ENCODE data around the gene RCOR1.

RCOR1 gene

DNA sequence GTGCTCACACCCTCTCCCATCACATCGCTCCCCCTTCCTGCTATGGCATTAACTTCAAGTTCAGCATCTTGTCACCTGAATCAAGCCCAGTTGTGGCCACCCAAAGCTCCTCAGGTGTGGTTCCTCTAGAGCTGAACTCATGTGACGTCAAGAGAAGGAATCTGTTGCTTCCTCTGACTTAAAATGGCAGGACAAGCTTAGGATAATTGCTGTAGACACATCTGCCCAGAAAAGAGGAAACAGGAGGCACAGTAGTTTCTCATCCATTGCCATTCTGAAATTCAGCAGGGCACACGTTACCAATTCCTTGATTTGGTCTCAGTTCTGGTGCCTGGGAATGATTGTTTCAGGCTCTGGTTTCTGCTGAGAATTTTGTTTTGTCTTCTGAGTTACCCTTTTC is 52.1 kb downstream of the RCOR1 start:
- TF ChIP-seq, protein P1, sequence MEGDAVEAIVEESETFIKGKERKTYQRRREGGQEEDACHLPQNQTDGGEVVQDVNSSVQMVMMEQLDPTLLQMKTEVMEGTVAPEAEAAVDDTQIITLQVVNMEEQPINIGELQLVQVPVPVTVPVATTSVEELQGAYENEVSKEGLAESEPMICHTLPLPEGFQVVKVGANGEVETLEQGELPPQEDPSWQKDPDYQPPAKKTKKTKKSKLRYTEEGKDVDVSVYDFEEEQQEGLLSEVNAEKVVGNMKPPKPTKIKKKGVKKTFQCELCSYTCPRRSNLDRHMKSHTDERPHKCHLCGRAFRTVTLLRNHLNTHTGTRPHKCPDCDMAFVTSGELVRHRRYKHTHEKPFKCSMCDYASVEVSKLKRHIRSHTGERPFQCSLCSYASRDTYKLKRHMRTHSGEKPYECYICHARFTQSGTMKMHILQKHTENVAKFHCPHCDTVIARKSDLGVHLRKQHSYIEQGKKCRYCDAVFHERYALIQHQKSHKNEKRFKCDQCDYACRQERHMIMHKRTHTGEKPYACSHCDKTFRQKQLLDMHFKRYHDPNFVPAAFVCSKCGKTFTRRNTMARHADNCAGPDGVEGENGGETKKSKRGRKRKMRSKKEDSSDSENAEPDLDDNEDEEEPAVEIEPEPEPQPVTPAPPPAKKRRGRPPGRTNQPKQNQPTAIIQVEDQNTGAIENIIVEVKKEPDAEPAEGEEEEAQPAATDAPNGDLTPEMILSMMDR (conservative IDR thresholded peaks at IDR 0.05; ENCODE audit: low read depth) = no peak
- CTCF ChIA-PET = no interaction called here
- H3K27ac ChIP-seq = no peak overlapping the region
- no peak for DNase-seq (ENCODE audit: low spot score)
- POLR2A ChIA-PET (ENCODE audit: low non-redundant PET) = no interaction called here

DNA sequence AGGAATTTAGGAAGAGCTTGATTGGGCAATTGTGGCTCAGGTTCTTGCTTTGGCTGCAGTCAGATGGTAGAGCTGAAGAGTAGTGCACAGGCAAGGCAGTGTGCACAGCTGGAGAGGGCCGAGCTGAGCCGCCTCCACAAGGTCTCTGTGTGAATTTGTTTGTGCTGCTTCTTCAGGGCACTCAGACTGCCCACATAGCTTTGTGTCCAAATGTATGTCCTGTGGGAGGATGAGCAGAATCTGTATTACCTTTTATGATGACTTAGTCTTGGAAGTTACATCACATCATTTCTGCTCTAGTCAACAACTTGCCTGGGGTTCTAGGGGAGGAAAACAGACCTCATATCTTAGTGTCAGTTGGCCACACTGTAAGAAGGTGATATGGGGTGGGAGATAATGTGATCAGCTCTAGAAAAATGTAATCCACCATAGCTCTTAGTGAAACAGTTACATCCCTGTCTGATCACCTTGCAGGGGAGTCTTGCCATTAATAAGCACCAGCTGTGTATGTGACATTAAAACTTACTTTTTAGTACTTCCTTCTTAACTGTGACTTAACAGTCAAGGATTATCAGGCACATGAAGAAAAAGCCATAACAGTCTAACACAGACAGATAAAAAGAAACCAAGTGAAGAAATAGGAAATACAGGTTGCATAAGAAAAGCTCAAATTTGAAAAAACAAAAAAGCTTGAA is 53.4 kb downstream of the RCOR1 start:
- H3K27ac ChIP-seq = peak overlapping the region; percentile 43
- TF ChIP-seq, protein P1 (conservative IDR thresholded peaks at IDR 0.05; ENCODE audit: low read depth) = no peak
- no peak for DNase-seq (ENCODE audit: low spot score)
- CTCF ChIA-PET = no interaction called here
- POLR2A ChIA-PET (ENCODE audit: low non-redundant PET) = no interaction called here

DNA sequence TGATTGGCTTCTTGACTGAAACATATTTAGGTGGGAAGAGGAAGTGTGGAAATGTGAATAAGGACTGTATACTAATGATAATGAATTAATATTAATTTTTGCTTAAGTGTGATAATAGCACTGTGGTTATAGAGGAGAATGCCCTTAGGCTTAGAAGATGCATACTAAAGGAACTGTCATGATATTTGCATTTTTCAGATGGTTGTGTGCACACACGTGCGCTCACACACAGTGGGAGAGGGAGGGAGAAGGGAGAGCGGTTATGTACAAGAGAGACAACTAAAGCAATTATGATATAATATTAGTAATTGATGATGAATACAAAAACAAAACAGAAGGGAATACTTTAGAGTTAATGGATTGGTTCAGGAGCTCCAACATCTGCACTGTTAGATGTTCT is 54.2 kb downstream of the RCOR1 start:
- DNase-seq (ENCODE audit: low spot score) = no peak
- ChIA-PET CTCF (no interaction called here), POLR2A (ENCODE audit: low non-redundant PET) (no interaction called here)
- TF ChIP-seq, protein P1 (conservative IDR thresholded peaks at IDR 0.05; ENCODE audit: low read depth) = no peak
- H3K27ac ChIP-seq = no peak overlapping the region

DNA sequence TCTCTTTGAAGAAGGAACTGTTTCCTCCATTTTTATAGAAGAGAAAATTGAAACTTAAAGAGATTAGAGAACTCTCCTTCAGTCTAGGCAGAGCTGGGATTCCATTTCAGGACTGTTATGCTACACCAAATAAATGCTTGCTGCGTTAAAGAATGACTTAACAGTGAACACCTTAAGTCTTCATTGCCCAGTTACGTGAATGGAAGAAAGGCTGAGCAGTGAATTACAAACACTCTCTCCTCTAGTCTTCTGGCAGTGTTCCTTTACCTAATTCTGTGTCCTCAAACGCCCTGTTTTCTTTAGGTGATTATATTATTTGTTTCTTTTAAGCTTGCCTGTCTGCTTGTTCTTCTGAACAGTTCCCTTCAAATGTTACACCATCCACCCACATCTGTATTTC is 59.7 kb downstream of the RCOR1 start:
- TF ChIP-seq, protein P1 (conservative IDR thresholded peaks at IDR 0.05; ENCODE audit: low read depth) = no peak
- no peak overlapping the region for H3K27ac ChIP-seq
- CTCF ChIA-PET = no interaction called here
- POLR2A ChIA-PET (ENCODE audit: low non-redundant PET) = no interaction called here
- no peak for DNase-seq (ENCODE audit: low spot score)

DNA sequence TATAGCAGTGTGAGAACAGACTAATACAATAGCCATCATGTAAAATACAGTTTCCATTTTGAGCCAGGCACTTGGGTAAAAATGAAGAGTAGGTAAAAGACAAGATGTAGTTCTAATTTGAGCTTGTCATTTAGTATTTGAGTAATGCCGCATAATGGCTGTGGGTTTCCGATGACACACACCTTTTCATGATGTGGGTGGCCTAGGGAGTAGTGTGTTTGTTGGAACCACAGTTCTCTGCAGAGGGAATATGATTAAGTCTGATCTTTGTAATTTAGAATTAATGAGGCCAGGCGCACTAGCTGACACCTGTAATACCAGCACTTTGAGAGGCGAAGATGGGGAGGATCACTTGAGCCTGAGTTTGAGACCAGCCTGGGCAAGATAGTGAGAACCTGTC is 61.8 kb downstream of the RCOR1 start:
- ChIA-PET POLR2A (ENCODE audit: low non-redundant PET) (no interaction called here), CTCF (no interaction called here)
- TF ChIP-seq, protein P1 (conservative IDR thresholded peaks at IDR 0.05; ENCODE audit: low read depth) = no peak
- DNase-seq (ENCODE audit: low spot score) = peak; percentile 37
- H3K27ac ChIP-seq = no peak overlapping the region

DNA sequence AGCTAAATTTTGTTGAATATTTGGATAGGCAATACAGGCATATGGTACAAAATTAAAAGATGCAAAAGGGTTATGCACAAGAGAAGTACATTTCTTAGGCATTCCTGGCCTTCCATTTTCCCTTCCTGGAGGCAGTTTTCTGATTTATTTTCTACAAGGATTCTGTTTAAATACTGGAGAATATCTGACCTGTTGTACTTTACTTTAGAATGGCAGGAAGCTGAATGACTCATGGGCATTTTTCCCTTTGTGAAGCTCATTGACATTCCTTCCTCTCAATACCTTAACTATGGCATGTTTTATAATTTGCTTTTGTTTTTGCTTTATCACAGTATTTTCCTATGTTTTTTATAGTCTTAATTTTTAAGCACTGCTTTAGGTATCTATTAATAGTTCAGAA is 62.7 kb downstream of the RCOR1 start:
- ChIA-PET POLR2A (ENCODE audit: low non-redundant PET) (no interaction called here), CTCF (no interaction called here)
- DNase-seq (ENCODE audit: low spot score) = peak; percentile 66
- peak overlapping the region; percentile 61 for H3K27ac ChIP-seq
- TF ChIP-seq, protein P1 (conservative IDR thresholded peaks at IDR 0.05; ENCODE audit: low read depth) = no peak
